Stomach (tissue), 9 donors: Measurements from ENCODE around the gene LTA4H. TPM values are rescaled to one million over a fixed set of nuclear protein-coding genes. Genes with fewer than 3 reads are reported as not detected.

ENCODE experiments used
- DNase-seq, 2 donors: peaks; one replicate each; pipeline versions ENCODE4 v3.0.0 to v3.0.0-alpha.2; 2013 to 2019
- H3K27ac ChIP-seq, 5 donors: fragments of 200-600 bp in 4 of 5; sonication (generic) in 4 of 5; one replicate each; pipeline ENCODE4 v1.5.1; 2013 to 2019; ENCODE audit warnings: mild to moderate bottlenecking in 1 of 5, moderate library complexity in 1 of 5
- H3K27me3 ChIP-seq, 3 donors: fragments of 200-600 bp; sonication (generic); one replicate each; pipeline ENCODE4 v1.5.1; 2017 to 2019; ENCODE audit warnings: mixed run types in 1 of 3
- H3K36me3 ChIP-seq, 4 donors: fragments of 200-600 bp; sonication (generic); 1 replicate in 3 of 4; 2 replicates in 1 of 4; pipeline ENCODE4 v1.5.1; 2016 to 2019
- H3K4me1 ChIP-seq, 4 donors: fragments of 200-600 bp; sonication (generic); one replicate each; pipeline ENCODE4 v1.5.1; 2016 to 2019
- H3K4me3 ChIP-seq, 4 donors: fragments of 200-600 bp; sonication (generic) in 3 of 4; one replicate each; pipeline ENCODE4 v1.5.1; 2016 to 2019; ENCODE audit warnings: mild to moderate bottlenecking in 1 of 4
- H3K9me3 ChIP-seq, 4 donors: fragments of 200-600 bp; sonication (generic); one replicate each; pipeline ENCODE4 v1.5.1; 2016 to 2019
- EP300 ChIP-seq: sonication (generic); formaldehyde crosslinking; IDR thresholded peaks from one replicate; pipeline ENCODE4 v1.6.1; 2017; ENCODE audit warnings: antibody characterized with exemption
- POLR2A ChIP-seq, 4 donors: fragments of 450-650 bp; IDR thresholded peaks; one replicate each; pipeline ENCODE4 v1.6.1; 2016; ENCODE audit warnings: antibody characterized with exemption in 4 of 4, control low read depth in 2 of 4, mild to moderate bottlenecking in 1 of 4, moderate library complexity in 1 of 4
- POLR2AphosphoS5 ChIP-seq, 3 donors: sonication (generic); formaldehyde crosslinking; IDR thresholded peaks; one replicate each; pipeline ENCODE4 v1.6.1; 2016; ENCODE audit warnings: antibody characterized with exemption in 3 of 3
- intact Hi-C: fragments of 100-400 bp; cut with DNase I; formaldehyde crosslinking; loops from one replicate; pipeline ENCODE4 v1.15.1; 2023; ENCODE audit warnings: low total_unique reads
- polyA plus RNA-seq, 3 donors: library from polyadenylated mRNA; stranded (reverse); fragments of 200-250 nt; gene quantifications; one replicate each; pipeline ENCODE4 v1.2.3, GENCODE V29; 2013
- total RNA-seq, 5 donors: library from RNA; depleted of rRNA; stranded (reverse); fragments of >200 nt; gene quantifications; one replicate each; pipeline versions ENCODE4 v1.1.0 to v1.2.3, GENCODE V29; 2014 to 2016
- TF ChIP-seq, protein P1 (sequence below), 7 experiments: fragments of 450-650 bp in 4 of 7; fragments of 200-600 bp in 3 of 7; sonication (generic) in 3 of 7; IDR thresholded peaks; one replicate each; pipeline ENCODE4 v1.5.1; 2016 to 2019; ENCODE audit warnings: antibody characterized with exemption in 7 of 7, control low read depth in 2 of 7, mild to moderate bottlenecking in 1 of 7
- donor health status: healthy with polysubstance abuse.
- donor health status: Bipolar disorder and iron deficiency.
- donor health status: healthy.

LTA4H gene
- total and polyA plus RNA-seq, 8 donors, result 22.6 to 91.5 (median 57.1) TPM

DNA sequence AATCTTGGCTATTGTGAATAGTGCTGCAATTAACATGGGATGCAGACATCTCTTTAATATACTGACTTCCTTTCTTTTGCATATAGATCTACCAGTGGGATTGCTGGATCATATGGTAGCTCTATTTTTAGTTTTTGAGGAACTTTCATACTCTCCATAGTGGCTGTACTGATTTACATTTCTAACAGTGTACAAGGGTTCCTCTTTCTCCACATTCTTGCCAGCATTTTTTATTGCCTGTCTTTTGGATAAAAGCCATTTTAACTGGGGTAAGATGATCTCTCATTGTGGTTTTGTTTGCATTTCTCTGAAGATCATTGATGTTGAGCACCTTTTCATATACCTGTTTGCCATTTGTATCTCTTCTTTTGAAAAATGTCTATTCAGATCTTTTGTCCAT lies 83.9 kb downstream of the LTA4H start:
- Histone ChIP-seq H3K27ac (no peak overlapping the region), H3K36me3 (no peaks in the 10 kb centered on the region), H3K4me1 (no peaks in the 10 kb centered on the region), H3K27me3 (peaks cover 0 to 4% (median 0%) of the 10 kb centered on the region in 3 donors), H3K9me3 (no peaks in the 10 kb centered on the region), H3K4me3 (no peak overlapping the region)
- no peak for DNase-seq
- intact Hi-C loops, result no loop called here
- TF ChIP-seq, protein P1, sequence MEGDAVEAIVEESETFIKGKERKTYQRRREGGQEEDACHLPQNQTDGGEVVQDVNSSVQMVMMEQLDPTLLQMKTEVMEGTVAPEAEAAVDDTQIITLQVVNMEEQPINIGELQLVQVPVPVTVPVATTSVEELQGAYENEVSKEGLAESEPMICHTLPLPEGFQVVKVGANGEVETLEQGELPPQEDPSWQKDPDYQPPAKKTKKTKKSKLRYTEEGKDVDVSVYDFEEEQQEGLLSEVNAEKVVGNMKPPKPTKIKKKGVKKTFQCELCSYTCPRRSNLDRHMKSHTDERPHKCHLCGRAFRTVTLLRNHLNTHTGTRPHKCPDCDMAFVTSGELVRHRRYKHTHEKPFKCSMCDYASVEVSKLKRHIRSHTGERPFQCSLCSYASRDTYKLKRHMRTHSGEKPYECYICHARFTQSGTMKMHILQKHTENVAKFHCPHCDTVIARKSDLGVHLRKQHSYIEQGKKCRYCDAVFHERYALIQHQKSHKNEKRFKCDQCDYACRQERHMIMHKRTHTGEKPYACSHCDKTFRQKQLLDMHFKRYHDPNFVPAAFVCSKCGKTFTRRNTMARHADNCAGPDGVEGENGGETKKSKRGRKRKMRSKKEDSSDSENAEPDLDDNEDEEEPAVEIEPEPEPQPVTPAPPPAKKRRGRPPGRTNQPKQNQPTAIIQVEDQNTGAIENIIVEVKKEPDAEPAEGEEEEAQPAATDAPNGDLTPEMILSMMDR (IDR thresholded peaks at IDR 0.05), result no peak
- no peak for TF ChIP-seq POLR2AphosphoS5 (IDR thresholded peaks at IDR 0.05)
- no peak for TF ChIP-seq EP300
- no peak for TF ChIP-seq POLR2A (IDR thresholded peaks at IDR 0.05)

Other genes with a start within 250 kb of the LTA4H start
- 100 to 1,000 TPM in 1 of 5 donors, 10 to 100 TPM in 4; 11.0 to 110 (median 50.7) TPM for gene NTN4, start 244.8 kb downstream of the LTA4H start, total RNA-seq
- gene NTN4, start 244.8 kb downstream of the LTA4H start, polyA plus RNA-seq, result 10 to 100 TPM; 10.5 to 23.5 (median 13.0) TPM
- 10 to 100 TPM in 3 of 5 donors, not detected in 2; 10.9 to 34.8 (median 22.4) TPM for gene SNRPF, start 176.6 kb downstream of the LTA4H start, total RNA-seq
- gene SNRPF, start 176.6 kb downstream of the LTA4H start, polyA plus RNA-seq, result 10 to 100 TPM; 27.5 to 55.4 (median 44.1) TPM
- gene CCDC38, start 93.0 kb downstream of the LTA4H start, total RNA-seq, result not detected
- not detected for gene CCDC38, start 93.0 kb downstream of the LTA4H start, polyA plus RNA-seq
- not detected for gene AMDHD1, start 92.3 kb downstream of the LTA4H start, total RNA-seq
- gene AMDHD1, start 92.3 kb downstream of the LTA4H start, polyA plus RNA-seq, result under 1 TPM in 2 of 3 donors, not detected in 1; 0.23 to 0.37 TPM
- 10 to 100 TPM in 1 of 5 donors, 1 to 10 TPM in 1, under 1 TPM in 1, not detected in 2; 0.89 to 85.8 (median 2.8) TPM for gene HAL, start 39.2 kb downstream of the LTA4H start, total RNA-seq
- under 1 TPM in 1 of 3 donors, not detected in 2; 0.23 TPM for gene HAL, start 39.2 kb downstream of the LTA4H start, polyA plus RNA-seq
- 10 to 100 TPM in 3 of 5 donors, 1 to 10 TPM in 2; 2.2 to 21.7 (median 17.5) TPM for gene ELK3, start 158.8 kb upstream of the LTA4H start, total RNA-seq
- gene ELK3, start 158.8 kb upstream of the LTA4H start, polyA plus RNA-seq, result 10 to 100 TPM in 2 of 3 donors, 1 to 10 TPM in 1; 8.0 to 13.3 (median 12.2) TPM